Stimulated activated effector memory CD8-positive, alpha-beta T cell treated with anti-CD3 and anti-CD28 coated beads, Interleukin-12 subunit alpha, Interleukin-12 subunit beta, amount 100 ng/mL, for 72 hours (primary cell): ENCODE results near the gene ADSL.

Experiments
- ATAC-seq: fragments of 150-1000 bp; cut with Tn5 transposase; 2 replicates; pipeline ENCODE4 v1.10.0; 2021
- DNase-seq, 2 donors: peaks; one replicate each; pipeline ENCODE4 v3.0.0; 2021 to 2022; ENCODE audit warnings: low spot score in 2 of 2
- H3K27ac Mint-ChIP-seq: one replicate; pipeline ENCODE4 v1.8.0; 2022; ENCODE audit warnings: mild to moderate bottlenecking, mixed read lengths
- H3K36me3 Mint-ChIP-seq: one replicate; pipeline ENCODE4 v1.8.0; 2022; ENCODE audit warnings: mild to moderate bottlenecking, mixed read lengths
- H3K4me1 Mint-ChIP-seq: one replicate; pipeline ENCODE4 v1.8.0; 2022; ENCODE audit warnings: mixed read lengths
- H3K4me3 Mint-ChIP-seq: one replicate; pipeline ENCODE4 v1.8.0; 2022; ENCODE audit warnings: mild to moderate bottlenecking, mixed read lengths
- H3K9me3 Mint-ChIP-seq: one replicate; pipeline ENCODE4 v1.8.0; 2022; ENCODE audit warnings: mixed read lengths

The ADSL gene

DNA sequence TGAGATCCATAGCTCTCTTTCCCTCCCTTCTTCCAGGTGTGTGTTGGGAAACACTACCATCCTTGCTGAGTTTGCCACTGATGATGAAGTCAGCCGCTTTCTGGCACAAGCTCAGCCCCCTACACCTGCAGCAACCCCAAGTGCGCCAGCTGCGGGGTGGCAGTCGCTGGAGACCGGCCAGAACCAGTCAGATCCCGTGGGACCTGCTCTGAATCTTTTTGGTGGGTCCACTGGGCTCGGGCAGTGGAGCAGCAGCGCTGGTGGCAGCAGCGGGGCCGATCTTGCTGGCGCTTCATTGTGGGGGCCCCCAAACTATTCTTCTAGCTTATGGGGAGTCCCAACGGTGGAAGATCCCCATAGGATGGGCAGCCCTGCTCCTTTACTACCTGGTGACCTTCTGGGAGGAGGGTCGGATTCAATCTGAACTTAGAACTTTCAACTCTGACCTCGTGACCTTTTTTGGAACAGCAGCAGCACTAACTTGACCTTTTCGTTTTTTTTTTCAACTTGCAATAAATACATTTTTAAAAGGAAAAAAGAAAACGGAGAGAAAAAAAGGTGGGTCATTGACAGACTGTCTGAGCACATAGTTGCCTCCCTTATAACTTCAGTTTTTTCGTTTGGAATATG is 23.4 kb upstream of the ADSL start:
- H3K27ac Mint-ChIP-seq = peak overlapping the region; percentile 29
- H3K9me3 Mint-ChIP-seq = no peaks in the 10 kb centered on the region
- DNase-seq (no peak), ATAC-seq (no peak)
- peaks cover 48% of the 10 kb centered on the region for H3K36me3 Mint-ChIP-seq
- H3K4me1 Mint-ChIP-seq = peaks cover 55% of the 10 kb centered on the region
- H3K4me3 Mint-ChIP-seq = no peak overlapping the region

DNA sequence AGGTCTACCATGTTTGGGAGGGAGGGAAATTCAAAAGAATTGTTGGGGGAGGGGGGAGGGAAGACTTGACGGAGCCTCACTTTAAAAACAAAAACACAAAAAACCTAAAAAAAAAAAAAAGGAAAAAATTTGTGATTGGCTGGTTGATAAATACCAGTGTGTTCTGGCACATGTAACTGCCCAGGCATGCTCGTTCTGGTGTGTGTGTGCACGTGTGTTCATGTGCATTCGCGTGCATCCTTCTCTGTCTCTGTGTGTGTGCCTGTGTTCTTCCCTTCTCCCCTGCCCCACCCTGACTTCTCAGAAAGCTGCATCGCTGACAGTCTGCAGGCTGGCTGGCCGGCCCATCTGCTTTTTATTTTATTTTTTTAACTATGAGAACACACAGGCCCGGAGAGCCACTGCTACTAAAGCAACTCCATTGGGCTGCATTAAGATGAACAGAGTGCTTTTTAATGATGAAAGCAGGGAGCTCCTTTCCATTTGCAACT is 22.6 kb upstream of the ADSL start:
- peak overlapping the region; percentile 67 for H3K4me3 Mint-ChIP-seq
- no peak for ATAC-seq
- H3K4me1 Mint-ChIP-seq = peaks cover 60% of the 10 kb centered on the region

DNA sequence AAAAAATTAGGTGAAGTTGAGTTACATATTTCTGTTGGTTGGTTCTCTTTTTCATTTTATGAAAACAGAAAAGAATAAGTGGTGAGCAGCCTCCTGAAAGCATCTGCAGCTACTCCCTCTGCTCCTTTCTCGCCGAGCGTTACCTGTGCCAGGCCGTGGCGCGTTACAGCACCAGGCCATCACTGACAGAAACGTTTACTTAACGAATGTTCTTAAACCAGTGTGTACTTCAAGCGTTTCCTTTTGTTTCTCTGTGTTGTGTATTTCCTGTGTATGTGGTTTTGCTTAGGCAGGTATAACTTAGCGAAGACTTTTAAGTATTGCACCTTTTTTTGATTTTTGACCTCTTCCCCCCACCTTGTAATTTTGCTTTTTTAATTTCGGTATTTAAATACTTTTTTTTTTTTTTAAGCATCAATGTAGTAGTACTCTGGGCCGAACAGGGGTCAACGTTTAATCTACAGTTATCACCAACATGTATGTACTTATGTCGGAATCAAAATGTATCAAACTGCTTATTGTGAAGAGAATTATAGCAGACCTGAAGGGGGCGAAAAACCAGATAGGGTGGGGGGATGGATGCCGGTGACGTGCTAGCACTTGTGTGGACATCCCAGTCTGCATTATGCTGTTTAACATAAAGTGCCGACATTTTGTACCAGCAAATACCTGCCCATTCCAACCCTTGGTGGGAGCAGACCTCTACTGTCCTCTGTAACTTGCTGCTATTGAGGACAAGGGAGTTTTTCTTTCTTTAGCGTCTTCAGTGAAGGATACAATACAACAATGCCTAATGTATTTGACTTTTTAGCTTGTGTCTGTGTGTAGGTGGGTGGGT is 21.6 kb upstream of the ADSL start:
- peak; percentile 45 for ATAC-seq
- DNase-seq = peak in 1 of 2 donors; percentile 60

More for the DNA sequence above, 22.6 kb upstream of the ADSL start:
- Mint-ChIP-seq H3K9me3 (no peaks in the 10 kb centered on the region), H3K36me3 (peaks cover 44% of the 10 kb centered on the region), H3K27ac (peak overlapping the region; percentile 94)
- DNase-seq = no peak

DNA sequence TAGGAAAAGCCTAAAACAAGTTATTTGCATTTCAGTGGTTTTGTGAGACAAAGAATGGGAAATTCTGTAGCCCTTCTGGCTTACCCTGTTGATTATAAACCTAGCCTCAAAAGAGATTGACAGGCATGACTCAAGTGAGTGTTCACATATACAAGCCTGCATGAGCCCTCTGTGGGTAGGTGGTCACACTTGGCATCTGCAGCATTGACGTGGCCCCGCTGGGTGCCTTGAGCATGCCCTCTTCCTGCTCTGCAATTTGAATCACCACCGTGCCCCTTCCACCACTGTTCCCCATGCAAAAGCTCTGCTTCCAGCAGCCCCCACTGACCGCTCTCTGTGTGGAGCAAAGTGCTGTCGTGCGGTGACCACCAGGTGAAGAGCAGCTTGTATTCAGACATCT is 21.0 kb upstream of the ADSL start:
- DNase-seq = peak; percentile 36 to 74
- peaks cover 61% of the 10 kb centered on the region for H3K4me1 Mint-ChIP-seq
- peak; percentile 99 for ATAC-seq
- H3K4me3 Mint-ChIP-seq = peak overlapping the region; percentile 67
- H3K36me3 Mint-ChIP-seq = peaks cover 45% of the 10 kb centered on the region
- H3K9me3 Mint-ChIP-seq = no peaks in the 10 kb centered on the region
- H3K27ac Mint-ChIP-seq = peak overlapping the region; percentile 94

More for the DNA sequence above, 21.6 kb upstream of the ADSL start:
- Mint-ChIP-seq H3K4me1 (peaks cover 60% of the 10 kb centered on the region), H3K36me3 (peaks cover 43% of the 10 kb centered on the region), H3K9me3 (no peaks in the 10 kb centered on the region), H3K27ac (peak overlapping the region; percentile 94), H3K4me3 (peak overlapping the region; percentile 67)

DNA sequence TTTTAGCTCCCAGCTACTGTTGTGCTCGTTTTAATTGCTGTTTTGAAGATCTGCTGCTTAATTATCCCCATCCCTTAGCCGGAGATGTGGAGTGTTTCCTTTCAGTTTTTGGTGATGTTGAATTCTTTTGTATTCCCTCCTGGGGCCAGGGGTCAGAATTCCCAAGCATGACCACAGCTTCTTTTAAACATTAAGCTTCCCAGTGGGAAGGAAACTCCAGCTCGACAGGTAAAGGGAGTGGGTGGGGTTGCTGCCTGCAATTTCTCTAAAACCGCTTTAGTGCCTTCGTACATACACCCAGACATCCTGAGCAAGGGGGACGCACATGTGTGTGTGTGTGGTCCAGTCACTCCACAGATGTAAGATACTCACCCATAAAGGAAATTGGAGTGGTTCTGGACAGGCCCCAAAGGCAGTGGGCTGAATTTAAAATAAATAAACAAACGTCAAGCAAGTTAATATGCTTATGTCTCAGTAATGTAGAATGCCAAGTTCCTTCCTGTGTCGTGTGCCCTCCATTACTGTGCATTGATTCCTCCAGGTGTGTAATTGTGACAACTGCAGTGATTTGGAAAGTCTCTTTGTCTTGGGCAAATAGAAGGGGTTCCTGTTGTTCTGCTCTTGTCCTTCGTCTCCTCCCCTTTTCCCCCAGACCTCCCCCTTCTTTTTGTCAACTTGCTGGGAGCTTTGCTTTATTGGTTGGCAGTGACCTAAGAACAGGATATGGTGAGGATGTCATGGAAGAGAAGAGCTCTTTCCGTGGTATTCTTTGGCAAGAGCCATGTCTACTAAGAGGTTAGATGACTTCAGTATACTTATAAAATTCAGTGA is 19.2 kb upstream of the ADSL start:
- Mint-ChIP-seq H3K27ac (peak overlapping the region; percentile 73), H3K36me3 (peaks cover 38% of the 10 kb centered on the region), H3K9me3 (no peaks in the 10 kb centered on the region), H3K4me3 (no peak overlapping the region), H3K4me1 (peaks cover 69% of the 10 kb centered on the region)
- ATAC-seq (no peak), DNase-seq (no peak)

- Mint-ChIP-seq H3K9me3 (no peaks in the 10 kb centered on the region), H3K4me3 (no peak overlapping the region), H3K27ac (peak overlapping the region; percentile 73), H3K36me3 (peaks cover 21% of the 10 kb centered on the region), H3K4me1 (peaks cover 79% of the 10 kb centered on the region)
- no peak for DNase-seq
- no peak for ATAC-seq
These were observed 17.5 kb upstream of the ADSL start for GRCh38 chr22:40328546-40329456.

- no peak for ATAC-seq
- Mint-ChIP-seq H3K27ac (no peak overlapping the region), H3K4me1 (peaks cover 79% of the 10 kb centered on the region), H3K9me3 (no peaks in the 10 kb centered on the region), H3K36me3 (peaks cover 14% of the 10 kb centered on the region), H3K4me3 (no peak overlapping the region)
- DNase-seq = no peak
These were observed 16.8 kb upstream of the ADSL start for GRCh38 chr22:40329466-40329865.

DNA sequence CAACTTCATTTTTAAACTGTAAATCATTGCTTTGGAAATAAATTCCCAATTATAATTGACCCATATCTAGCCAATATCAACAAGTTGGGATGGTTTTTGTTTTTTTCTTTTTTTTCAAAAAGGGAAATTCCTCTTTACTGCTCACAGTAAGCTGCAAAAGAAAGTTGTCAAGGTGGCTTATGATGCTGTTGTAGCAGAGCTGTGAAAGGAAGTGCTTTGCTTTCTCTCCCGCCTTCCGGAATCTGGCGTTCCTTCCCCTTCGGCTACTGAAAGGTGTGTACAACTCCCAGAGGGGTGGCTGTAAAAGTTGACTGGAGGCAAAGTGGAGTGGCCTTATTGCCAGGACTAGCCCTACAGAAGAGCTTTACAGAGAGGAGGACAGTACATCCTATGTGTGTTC is 16.2 kb upstream of the ADSL start:
- peaks cover 9% of the 10 kb centered on the region for H3K36me3 Mint-ChIP-seq
- DNase-seq (no peak), ATAC-seq (no peak)
- H3K4me1 Mint-ChIP-seq = peaks cover 79% of the 10 kb centered on the region
- H3K27ac Mint-ChIP-seq = peak overlapping the region; percentile 60
- H3K9me3 Mint-ChIP-seq = no peaks in the 10 kb centered on the region
- no peak overlapping the region for H3K4me3 Mint-ChIP-seq

DNA sequence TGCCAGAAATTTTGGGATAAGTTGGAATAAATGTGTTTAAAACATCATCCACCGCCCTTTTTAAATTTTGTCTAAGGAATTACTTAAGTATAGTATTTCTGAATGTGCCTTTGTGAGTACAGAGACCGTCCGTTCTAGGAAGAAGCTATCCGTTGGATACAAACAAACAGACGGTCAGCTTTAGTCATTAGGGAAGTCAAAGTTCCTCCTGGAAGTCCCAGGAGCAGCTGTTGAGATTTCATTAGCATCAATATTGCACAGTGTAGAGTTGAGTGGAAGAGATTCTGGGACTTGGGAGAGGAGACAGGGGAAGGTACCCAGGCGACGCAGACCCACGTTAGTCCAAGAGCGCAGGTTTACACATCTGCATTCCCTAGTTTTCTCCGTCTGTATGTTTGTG is 15.7 kb upstream of the ADSL start:
- Mint-ChIP-seq H3K4me3 (no peak overlapping the region), H3K9me3 (no peaks in the 10 kb centered on the region), H3K36me3 (peaks cover 10% of the 10 kb centered on the region), H3K4me1 (peaks cover 78% of the 10 kb centered on the region), H3K27ac (peak overlapping the region; percentile 60)
- no peak for ATAC-seq
- no peak for DNase-seq

DNA sequence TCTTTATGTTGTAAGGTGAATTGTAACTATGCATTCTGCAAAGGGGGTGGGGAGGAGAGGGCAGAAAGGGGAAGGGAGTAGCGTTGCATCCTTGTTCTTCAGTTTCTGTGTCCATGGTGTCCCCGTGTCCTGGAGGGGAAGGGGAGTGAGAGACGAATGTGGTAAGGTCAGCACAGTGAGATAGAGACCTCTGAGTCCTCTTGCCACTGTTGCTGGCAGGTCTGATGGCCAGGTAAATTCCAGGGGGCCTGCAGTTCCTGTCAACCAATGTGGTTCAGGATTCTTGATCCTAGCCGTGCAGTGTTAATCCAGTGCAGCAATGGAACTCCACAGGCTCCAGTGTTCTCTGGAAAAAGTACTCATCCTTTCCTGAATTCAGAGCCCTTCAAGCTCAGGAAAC is 14.6 kb upstream of the ADSL start:
- Mint-ChIP-seq H3K4me3 (peak overlapping the region; percentile 60), H3K4me1 (peaks cover 85% of the 10 kb centered on the region), H3K9me3 (no peaks in the 10 kb centered on the region), H3K27ac (peak overlapping the region; percentile 57), H3K36me3 (peaks cover 15% of the 10 kb centered on the region)
- DNase-seq (no peak), ATAC-seq (no peak)

- peaks cover 15% of the 10 kb centered on the region for H3K36me3 Mint-ChIP-seq
- H3K4me3 Mint-ChIP-seq = peak overlapping the region; percentile 60
- DNase-seq (no peak), ATAC-seq (peak; percentile 51)
- peak overlapping the region; percentile 57 for H3K27ac Mint-ChIP-seq
- peaks cover 80% of the 10 kb centered on the region for H3K4me1 Mint-ChIP-seq
- no peaks in the 10 kb centered on the region for H3K9me3 Mint-ChIP-seq
These were observed 13.9 kb upstream of the ADSL start for GRCh38 chr22:40332319-40332781.

DNA sequence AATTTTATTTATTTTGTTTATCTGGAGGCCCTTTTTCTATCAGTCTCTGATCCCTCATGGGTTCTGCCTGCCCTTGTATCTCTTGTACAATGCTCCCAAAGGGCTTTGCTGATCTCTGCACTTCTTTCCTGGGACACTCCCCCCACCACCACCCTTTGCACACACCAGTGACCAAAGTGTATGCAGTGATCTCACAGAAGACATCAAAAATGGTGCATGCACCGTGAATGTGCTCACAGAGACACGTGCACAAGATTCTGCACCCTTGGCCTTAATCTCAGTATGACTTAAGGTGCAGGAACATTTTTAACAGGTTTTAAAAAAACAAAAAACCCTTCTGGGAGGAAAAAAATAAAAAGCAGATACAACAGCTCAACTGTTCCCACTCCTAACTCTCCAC is 12.2 kb upstream of the ADSL start:
- Mint-ChIP-seq H3K9me3 (no peaks in the 10 kb centered on the region), H3K4me1 (peaks cover 83% of the 10 kb centered on the region), H3K36me3 (peaks cover 15% of the 10 kb centered on the region), H3K4me3 (peak overlapping the region; percentile 48), H3K27ac (peak overlapping the region; percentile 57)
- no peak for DNase-seq
- ATAC-seq = no peak

DNA sequence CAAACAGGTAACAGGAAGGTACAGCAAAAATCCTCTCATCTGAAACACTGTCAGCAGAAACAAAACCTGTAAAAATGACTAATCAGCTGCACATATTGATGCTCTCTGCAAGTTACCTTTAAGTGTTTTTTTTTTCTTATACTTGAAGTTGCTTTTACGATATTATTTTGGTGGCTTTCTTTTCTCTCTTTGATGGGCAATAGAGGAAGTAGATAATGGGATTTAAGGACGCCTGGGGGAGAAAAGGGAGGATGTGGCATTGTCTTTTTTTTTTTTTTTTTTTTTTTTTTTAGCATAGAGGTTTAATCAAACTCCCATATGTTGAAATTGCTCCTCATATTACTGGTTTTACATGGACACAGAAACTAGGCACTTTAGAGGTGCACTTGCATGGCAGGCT is 11.4 kb upstream of the ADSL start:
- DNase-seq (no peak), ATAC-seq (no peak)
- Mint-ChIP-seq H3K4me1 (peaks cover 82% of the 10 kb centered on the region), H3K9me3 (no peaks in the 10 kb centered on the region), H3K36me3 (peaks cover 15% of the 10 kb centered on the region), H3K27ac (peak overlapping the region; percentile 75), H3K4me3 (peak overlapping the region; percentile 48)

- ATAC-seq = no peak
- H3K36me3 Mint-ChIP-seq = peaks cover 12% of the 10 kb centered on the region
- H3K4me3 Mint-ChIP-seq = peak overlapping the region; percentile 48
- peak overlapping the region; percentile 75 for H3K27ac Mint-ChIP-seq
- DNase-seq = no peak
- H3K9me3 Mint-ChIP-seq = no peaks in the 10 kb centered on the region
- H3K4me1 Mint-ChIP-seq = peaks cover 77% of the 10 kb centered on the region
These were observed 10.9 kb upstream of the ADSL start for GRCh38 chr22:40335358-40335757.
